Measurements from ENCODE around the gene CFAP46.
"Not testable (repeated sequence)": the region's sequence is repeated elsewhere in the genome, so short reads cannot be mapped to it uniquely, and the experiment has no call there.

CFAP46 gene

DNA sequence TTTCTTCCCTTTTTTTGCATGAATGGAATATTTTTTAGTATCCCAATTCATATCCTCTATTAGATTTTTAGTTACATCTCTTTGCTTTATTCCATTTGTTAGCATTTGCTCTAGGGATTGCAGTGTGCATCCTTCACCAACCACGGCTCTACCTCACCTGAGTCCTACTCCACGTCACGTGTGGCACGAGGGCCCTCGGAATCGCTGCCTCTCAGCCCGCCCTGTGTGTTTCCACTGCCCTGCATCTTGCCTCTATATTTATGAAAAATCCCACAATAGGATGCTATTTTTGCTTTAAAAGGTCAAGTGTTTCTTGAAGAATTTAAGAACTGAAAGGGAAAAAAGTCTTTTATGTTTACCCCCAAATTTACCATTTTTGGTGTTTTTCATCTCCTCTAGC lies 41.0 kb downstream of the CFAP46 start:
- DNase-seq (ENCODE audit: low read depth) = no peak
- no peak overlapping the region for H3K4me3 ChIP-seq (ENCODE audit: control insufficient read depth, low read depth, low read length)
- TF ChIP-seq, protein P1, sequence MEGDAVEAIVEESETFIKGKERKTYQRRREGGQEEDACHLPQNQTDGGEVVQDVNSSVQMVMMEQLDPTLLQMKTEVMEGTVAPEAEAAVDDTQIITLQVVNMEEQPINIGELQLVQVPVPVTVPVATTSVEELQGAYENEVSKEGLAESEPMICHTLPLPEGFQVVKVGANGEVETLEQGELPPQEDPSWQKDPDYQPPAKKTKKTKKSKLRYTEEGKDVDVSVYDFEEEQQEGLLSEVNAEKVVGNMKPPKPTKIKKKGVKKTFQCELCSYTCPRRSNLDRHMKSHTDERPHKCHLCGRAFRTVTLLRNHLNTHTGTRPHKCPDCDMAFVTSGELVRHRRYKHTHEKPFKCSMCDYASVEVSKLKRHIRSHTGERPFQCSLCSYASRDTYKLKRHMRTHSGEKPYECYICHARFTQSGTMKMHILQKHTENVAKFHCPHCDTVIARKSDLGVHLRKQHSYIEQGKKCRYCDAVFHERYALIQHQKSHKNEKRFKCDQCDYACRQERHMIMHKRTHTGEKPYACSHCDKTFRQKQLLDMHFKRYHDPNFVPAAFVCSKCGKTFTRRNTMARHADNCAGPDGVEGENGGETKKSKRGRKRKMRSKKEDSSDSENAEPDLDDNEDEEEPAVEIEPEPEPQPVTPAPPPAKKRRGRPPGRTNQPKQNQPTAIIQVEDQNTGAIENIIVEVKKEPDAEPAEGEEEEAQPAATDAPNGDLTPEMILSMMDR (conservative IDR thresholded peaks at IDR 0.05; ENCODE audit: control insufficient read depth, insufficient read depth, low read depth, low read length) = no peak

DNA sequence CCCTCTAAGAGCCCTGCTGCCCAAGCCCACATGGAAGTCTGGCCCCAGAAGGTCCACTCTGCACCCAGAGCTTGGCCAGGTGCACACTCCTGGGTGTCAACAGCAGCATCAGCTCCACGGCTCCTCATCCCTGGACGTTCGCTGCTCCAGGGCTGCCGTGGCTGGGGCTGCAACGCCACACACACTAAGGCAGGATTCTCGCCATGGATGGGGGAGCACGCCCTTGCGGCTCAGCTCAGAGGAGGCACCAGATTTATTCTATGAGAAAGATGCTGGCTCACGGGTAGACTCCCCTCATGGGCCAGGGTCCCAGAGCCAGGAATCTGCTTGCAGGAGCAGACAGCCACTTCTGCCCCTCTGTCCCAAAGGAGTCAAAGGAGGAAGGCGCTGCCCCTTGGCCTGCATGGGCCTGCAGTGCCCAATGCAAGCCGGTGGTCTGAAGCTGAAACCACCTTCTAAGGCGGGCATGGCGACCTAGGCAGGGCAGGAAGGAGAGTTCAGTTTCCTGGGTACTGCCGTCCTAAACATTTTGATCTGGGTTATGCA lies 42.1 kb downstream of the CFAP46 start:
- TF ChIP-seq, protein P1 (conservative IDR thresholded peaks at IDR 0.05; ENCODE audit: control insufficient read depth, insufficient read depth, low read depth, low read length) = no peak
- no peak overlapping the region for H3K4me3 ChIP-seq (ENCODE audit: control insufficient read depth, low read depth, low read length)
- DNase-seq (ENCODE audit: low read depth) = no peak

DNA sequence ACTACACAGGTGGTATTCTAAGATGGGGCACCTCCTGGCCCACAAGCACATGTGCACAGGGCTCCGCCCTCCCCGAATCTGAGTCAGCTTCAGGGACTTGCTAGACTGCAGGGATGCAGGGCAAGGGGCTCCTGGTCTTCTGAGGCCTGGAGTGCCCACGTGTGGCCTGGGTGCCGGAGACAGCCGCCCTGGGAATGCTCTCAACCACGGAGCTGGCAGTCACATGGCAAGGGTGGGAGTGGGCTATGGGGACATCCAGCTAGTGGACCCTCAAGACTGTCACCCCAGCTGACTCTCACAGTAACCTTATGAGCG lies 42.7 kb downstream of the CFAP46 start:
- H3K4me3 ChIP-seq (ENCODE audit: control insufficient read depth, low read depth, low read length) = no peak overlapping the region
- no peak for DNase-seq (ENCODE audit: low read depth)
- TF ChIP-seq, protein P1 (conservative IDR thresholded peaks at IDR 0.05; ENCODE audit: control insufficient read depth, insufficient read depth, low read depth, low read length) = no peak

DNA sequence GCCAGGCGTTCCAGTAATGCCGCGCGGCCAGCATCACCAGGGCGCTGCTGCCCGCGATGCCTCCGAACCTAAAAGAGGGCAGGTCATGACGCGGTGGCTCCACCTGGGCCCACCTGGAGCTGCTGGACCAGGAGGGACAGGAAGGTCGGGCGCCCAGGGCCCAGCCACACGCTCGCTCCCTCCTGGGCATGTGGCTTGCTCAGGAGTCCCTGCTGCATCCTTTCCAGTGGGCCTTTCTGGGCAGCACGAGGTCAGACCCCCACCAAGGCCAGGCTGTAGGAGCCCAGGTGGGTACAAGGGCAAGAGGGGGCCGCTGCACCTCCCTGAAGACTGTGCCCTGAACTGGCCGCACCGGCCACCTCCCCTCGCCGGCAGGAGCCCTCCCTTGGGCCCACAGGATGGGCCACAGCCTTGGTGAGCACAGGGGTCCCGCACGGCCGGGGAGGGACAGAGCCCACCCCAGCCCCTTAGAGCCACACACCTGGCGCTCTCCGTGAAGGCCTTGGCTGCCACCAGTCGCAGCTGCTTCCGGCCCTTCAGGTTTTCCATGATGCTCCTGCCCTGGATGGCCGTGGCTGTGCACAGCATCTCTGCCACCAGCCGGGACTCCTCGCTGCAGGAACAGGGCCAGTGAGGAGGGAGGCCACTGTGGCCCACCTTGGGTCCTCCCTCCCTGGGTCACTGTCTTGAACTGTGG lies 43.2 kb downstream of the CFAP46 start:
- TF ChIP-seq, protein P1 (conservative IDR thresholded peaks at IDR 0.05; ENCODE audit: control insufficient read depth, insufficient read depth, low read depth, low read length) = no peak
- DNase-seq (ENCODE audit: low read depth) = no peak
- no peak overlapping the region for H3K4me3 ChIP-seq (ENCODE audit: control insufficient read depth, low read depth, low read length)

DNA sequence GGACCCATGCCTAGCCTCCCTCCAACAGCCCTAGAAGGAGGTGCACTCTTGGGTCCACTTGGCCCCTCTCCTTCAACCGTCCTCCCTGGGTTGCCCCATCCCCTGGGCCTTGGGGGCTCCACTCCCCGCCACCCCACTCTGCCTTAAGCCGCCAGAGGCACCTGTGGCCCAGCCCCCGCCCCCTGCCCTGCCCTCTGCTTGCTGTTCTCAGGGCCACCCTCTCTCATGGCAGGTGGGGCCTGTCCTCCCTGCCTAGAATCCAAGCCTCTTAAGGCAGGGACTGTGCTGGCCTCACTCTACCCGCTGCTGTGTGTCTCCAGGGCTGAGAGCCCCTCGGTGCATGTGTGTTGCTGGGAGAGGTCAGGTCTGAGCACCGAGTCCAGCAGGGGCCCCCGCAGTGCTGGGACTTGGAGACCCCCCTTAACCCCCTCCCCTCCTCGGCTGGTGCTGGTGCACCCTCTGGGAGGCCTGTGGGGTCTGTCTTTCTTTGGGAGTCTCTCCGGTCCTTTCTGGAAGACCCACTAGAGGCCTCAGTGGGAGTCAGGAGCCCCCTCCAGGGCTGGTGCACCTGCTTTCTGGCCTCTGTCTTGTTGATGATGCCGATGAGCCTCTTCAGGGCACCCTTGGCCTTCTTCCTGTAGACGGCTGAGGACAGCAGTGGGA lies 43.8 kb downstream of the CFAP46 start:
- no peak overlapping the region for H3K4me3 ChIP-seq (ENCODE audit: control insufficient read depth, low read depth, low read length)
- no peak for DNase-seq (ENCODE audit: low read depth)
- TF ChIP-seq, protein P1 (conservative IDR thresholded peaks at IDR 0.05; ENCODE audit: control insufficient read depth, insufficient read depth, low read depth, low read length) = no peak

DNA sequence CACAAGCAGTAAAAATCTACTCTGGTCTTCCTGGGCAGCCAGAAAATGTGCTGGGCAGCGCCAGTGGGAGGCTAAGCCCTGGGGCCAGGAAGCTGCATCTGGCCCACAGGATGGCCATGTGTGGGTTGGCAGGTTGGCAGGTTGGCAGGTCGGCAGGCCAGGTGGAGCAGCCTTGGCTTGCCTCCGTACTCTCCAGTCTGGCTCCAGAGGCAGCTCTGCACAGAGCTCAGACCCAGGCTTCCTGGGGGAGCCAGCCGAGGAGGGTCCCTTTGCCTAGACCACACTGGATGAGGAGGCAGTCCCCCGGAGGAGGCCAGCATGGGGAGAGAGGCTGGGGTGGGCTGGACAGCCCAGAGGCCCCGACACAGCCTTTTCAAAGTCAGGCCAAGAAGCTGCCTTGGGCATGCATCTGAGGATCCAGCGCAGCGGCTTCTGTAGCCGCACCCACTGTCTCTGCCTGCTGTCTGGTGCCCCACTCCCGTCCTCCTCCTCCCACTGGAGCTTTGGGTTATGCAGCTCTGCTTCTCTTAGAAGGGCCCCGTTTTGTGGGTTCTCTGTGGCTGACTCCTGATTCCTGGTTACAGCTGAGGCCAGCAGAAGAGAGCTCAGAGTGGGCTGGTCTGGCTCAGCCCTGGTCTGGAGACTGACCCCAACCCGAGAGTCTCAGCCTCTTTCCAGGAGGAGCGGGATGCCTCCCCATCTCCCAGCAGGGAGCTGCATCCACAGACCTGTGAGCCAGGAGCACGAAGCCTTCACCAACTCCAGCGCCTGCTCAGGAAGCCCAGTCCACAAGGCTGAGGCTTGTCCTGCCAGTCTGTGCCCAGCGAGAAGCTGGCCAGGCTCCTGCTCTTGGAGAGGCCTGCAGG lies 44.6 kb downstream of the CFAP46 start:
- TF ChIP-seq, protein P1 (conservative IDR thresholded peaks at IDR 0.05; ENCODE audit: control insufficient read depth, insufficient read depth, low read depth, low read length) = no peak
- no peak overlapping the region for H3K4me3 ChIP-seq (ENCODE audit: control insufficient read depth, low read depth, low read length)
- no peak for DNase-seq (ENCODE audit: low read depth)

DNA sequence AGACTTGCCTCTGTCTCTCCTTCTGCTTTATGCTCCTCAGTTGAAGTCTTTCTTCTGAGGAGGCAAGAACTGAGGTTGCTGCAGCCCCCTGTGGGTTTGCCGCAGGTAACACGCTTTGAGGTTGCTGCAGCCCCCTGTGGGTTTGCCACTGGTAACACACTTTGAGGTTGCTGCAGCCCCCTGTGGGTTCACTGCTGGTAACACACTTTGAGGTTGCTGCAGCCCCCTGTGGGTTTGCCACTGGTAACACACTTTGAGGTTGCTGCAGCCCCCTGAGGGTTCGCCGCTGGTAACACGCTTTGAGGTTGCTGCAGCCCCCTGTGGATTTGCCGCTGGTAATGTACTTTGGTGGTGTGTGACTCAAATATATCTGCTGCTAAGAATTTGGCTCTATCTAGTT lies 48.6 kb downstream of the CFAP46 start:
- not testable (repeated sequence) for H3K4me3 ChIP-seq (ENCODE audit: control insufficient read depth, low read depth, low read length); DNase-seq (ENCODE audit: low read depth)
